ENCODE results near the gene SYCN. TPM values are rescaled to one million over a fixed set of nuclear protein-coding genes. Genes with fewer than 3 reads are reported as not detected.

Gene SYCN
- polyA plus RNA-seq, 1 donor = not detected

- no peak for DNase-seq
Measured at GRCh38 chr19:39171479-39172465, 32.3 kb downstream of the SYCN start.

GRCh38 chr19:39170386-39171231 lies 33.5 kb downstream of the SYCN start:
- DNase-seq = no peak

- no peak for DNase-seq
Measured at GRCh38 chr19:39169143-39169810, 34.8 kb downstream of the SYCN start.

- no peak for DNase-seq
Measured at GRCh38 chr19:39168258-39169142, 35.6 kb downstream of the SYCN start.

GRCh38 chr19:39167461-39168257 lies 36.4 kb downstream of the SYCN start:
- DNase-seq = no peak

GRCh38 chr19:39166571-39167391 lies 37.3 kb downstream of the SYCN start:
- DNase-seq = no peak

GRCh38 chr19:39165857-39166256 lies 38.2 kb downstream of the SYCN start:
- DNase-seq = no peak

- DNase-seq = no peak
Measured at GRCh38 chr19:39164289-39164688, 39.8 kb downstream of the SYCN start.

- DNase-seq = no peak
Measured at GRCh38 chr19:39163621-39164020, 40.4 kb downstream of the SYCN start.

GRCh38 chr19:39162441-39163043 lies 41.5 kb downstream of the SYCN start:
- DNase-seq = no peak

GRCh38 chr19:39160889-39161672 lies 43.0 kb downstream of the SYCN start:
- DNase-seq = no peak

GRCh38 chr19:39160523-39160861 lies 43.6 kb downstream of the SYCN start:
- no peak for DNase-seq

- DNase-seq = no peak
Measured at GRCh38 chr19:39158646-39159260, 45.3 kb downstream of the SYCN start.

- DNase-seq = no peak
Measured at GRCh38 chr19:39157997-39158389, 46.1 kb downstream of the SYCN start.

- DNase-seq = no peak
Measured at GRCh38 chr19:39157275-39157996, 46.6 kb downstream of the SYCN start.

- no peak for DNase-seq
Measured at GRCh38 chr19:39156326-39157230, 47.5 kb downstream of the SYCN start.
